Left hindlimb (tissue), 1 donor: Measurements from ENCODE around the gene ARL3.
A peak's percentile ranks its signal among the peaks of the same experiment; 100 is the strongest.

Experiments
- DNase-seq: peaks from one replicate; pipeline ENCODE4 v3.0.0-alpha.2; 2018

The ARL3 gene

GRCh38 chr10:102649797-102650654 lies 64.2 kb downstream of the ARL3 start:
- DNase-seq: no peak

GRCh38 chr10:102648889-102649796 lies 65.1 kb downstream of the ARL3 start:
- no peak for DNase-seq

DNA sequence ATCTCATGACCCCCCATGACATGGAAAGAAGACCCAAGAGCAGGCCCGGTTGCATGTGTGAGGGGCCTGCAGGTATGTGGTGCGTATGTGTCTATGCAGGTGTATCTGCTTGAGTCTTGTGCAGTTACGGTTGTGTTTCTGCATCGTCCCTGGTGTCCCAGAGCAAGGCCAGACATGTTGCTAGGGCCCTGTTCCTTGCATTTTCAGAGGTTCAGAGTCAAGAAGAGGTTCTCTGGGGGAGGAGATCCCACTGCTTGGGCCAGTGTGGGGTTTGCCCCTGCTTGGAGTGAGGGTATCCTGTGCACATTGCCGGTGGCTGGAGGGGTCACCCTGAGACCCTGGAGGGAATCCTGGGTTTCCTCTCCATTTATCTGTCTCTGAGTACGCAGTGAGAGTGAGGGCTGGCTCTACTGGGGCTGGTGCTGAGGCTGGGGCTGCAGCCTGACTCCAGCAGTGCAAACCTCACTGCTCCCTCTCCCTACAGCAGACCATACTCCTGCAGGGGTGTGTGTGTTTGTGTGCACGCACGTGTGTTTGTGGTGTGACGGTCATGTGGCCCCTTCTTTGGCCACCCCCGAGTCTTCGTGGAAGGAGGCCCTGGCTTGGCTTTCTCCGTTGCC lies 65.8 kb downstream of the ARL3 start:
- DNase-seq: no peak

DNA sequence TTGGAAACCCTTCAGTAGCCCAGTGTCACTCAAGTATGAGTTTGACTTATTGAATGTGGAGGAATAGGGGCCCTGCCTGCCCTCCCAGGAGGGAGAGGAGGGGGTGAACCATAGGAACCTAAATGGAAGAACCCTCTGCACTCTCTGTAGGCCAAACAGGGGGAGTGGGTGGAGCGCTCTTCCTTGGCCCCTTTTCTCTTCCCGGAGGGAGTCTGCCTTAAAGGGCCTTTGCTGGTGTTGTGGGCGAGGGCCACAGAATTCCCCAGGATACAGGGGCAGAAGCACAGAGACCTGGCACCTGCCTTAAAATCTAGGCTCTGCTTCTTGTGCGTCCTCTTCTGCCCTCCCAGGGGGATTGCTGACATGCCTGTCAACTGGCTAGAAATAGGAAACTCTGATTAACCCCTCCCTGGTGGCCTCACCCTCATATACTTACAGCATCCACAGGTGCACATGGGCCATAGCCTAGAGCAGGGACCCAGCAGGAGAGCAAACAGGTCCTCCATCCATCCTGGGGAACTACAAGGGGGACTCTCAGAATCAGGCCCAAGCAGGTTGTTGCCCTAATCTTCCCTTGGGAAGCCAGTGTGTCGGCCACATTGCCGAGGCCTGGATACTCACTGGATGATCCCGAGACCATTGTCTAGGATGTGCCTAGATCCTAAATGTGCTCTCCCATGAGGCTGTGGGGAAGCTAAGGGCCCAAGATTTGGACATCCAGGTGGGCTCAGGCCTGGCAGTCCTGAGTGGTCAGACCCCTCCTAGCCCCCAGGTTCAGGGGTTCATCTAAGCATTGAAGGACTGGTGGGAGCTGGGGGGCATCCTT lies 66.5 kb downstream of the ARL3 start:
- DNase-seq: no peak

GRCh38 chr10:102646610-102647442 lies 67.4 kb downstream of the ARL3 start:
- DNase-seq: peak; percentile 80

- DNase-seq: peak; percentile 96
Measured at GRCh38 chr10:102645741-102646609, 68.2 kb downstream of the ARL3 start.

- no peak for DNase-seq
Measured at GRCh38 chr10:102645388-102645740, 68.8 kb downstream of the ARL3 start.

GRCh38 chr10:102644646-102645387 lies 69.4 kb downstream of the ARL3 start:
- peak; percentile 83 for DNase-seq

- DNase-seq: peak; percentile 69
Measured at GRCh38 chr10:102644066-102644645, 70.0 kb downstream of the ARL3 start, which contains the start of gene TRIM8. Gene TRIM8 (plus strand): TSS chr10:102644479. CDS start chr10:102644618, 139 bp downstream.

DNA sequence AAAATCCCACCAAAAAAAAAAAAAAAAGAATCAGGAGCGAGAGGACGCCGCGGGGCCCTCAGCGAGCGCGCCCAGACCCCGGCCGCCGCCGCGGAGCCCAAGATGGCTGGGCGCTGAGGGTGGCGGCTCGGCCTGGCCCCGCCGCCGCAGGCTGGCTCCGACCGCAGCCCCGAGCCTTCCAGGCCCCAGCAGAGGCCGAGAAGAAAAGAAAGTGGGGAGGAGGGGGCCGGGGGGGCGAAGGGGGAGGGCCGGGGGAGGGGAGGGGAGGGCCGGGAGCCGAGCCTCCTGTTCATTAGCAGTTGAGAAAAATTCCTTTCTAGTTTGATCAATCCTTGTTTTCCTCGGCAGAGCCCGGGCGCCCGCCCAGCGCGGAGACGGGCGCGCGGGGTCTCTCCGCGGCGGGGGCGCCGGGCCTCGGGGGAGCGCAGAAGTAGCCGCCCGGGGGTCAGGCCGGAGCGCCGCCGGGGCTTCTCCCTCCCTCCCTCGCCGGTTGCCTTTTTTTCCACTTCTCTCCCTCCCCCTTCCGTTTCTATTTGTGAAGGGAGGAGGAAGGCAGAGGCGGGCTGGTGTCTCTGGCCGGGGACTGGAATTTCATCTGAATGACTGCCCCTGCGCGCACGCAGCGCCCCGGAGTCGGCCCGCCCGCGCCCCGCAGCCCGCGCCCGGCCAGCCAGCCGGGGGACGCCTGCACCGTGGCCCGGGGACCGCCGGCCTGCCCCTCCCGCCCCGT lies 70.7 kb downstream of the ARL3 start:
- DNase-seq: peak; percentile 89

DNA sequence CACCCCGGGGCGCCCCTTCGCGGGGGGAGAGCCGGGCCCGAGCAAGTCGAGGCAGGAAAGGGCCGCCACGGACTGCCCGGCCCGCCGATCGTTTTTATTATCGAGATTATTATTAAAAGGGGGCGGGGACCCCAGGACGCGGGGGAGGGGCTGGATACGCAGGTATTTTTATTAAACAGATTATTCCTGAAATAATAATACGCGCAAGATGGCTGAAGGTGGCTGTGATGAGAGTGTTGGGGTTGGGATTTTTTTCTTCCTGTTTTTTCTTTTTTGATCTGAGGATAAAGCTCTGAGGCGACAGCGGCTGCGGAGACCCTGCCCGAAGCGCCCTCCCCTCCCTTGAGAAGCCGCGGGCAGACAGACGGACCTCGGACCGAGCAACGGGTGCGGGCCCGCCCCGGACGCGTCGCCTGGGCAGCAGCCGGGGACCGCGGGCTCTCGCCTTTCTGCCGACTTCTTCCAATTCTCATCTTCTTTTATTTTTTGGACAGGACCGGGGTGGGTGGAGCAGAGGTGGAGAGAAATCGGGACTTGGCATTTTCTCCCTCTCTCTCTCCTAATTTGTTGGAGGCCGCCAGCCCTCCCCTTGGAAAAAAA lies 71.4 kb downstream of the ARL3 start:
- peak; percentile 82 for DNase-seq

DNA sequence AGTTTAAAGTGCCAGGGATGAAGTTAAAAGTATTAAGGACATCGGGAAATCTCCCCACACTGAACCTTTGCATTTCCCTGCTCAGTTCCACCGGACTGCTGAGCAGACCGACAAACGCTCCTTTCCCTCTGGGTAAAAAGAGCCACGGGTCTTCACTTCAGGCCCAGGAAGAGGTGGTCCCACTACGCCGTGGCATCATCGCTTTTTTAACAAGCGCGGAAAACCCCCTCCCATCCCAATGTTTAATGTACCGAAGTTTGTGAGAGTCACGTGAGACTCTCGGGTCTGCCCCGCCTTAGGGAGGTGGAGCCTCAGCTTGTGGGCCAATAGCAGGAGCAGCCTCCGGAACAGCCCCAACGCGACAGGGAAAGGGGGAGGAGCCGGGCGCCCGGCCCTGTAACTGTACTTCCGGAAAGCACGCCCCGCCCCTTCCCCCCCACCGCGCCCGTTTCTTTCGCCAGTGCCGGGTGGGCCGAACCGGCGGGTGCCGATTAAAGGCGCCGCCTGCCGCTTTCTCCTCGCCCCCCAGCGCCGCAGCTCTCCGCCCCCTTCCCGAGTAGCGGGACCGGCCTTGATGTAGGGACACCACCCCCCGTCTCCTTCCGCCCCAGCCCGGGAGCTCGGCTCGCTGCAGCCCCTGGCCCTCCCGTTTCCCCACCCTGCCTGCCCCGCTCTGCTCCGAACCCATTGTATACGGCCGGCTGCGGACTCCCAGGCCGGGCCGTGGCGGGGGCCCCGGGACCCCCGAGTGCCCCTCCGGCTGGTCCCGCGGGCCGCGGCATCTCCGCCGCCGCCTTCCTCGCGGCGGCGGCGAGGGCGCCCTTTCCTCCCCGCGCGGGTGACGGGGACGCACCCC lies 72.1 kb downstream of the ARL3 start:
- peak; percentile 99 for DNase-seq

DNA sequence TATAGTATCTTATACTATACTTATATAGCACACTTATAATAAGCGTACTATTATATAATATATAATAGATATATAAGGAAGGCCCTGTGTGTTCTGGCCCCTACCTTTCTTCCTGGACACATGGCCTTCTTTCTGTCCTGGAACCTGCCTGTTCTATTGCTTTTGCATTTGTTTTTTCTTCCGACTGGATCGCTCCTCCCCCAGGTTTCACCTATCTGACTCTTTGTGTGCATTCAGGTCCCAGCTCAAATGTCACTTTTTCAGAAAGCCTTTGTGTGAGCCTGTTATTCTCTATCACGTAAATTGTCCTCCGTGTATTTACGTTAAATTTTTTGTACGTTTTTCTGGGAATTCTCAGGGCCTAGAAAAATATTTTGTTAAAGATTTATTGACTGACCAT lies 72.8 kb downstream of the ARL3 start:
- no peak for DNase-seq

DNA sequence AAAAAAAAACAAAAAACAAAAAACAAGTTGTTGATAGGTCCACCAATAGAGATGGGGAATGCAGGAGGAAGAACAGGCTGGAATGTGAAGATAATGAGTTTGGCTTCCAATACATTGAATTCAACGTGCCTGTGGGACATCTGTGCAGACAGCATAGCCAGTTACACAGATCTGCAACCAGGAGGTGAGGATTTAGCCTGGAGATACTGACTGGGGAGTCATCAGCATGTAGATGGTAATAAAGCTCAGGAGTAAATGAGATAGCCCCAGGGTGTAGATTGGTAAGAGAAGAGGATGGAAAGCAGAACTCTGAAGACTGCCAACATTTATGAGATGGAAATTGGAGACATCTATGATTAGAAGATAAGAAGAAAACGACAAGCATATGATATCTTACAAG lies 74.7 kb downstream of the ARL3 start:
- no peak for DNase-seq

- no peak for DNase-seq
Measured at GRCh38 chr10:102635377-102635776, 78.8 kb downstream of the ARL3 start.

DNA sequence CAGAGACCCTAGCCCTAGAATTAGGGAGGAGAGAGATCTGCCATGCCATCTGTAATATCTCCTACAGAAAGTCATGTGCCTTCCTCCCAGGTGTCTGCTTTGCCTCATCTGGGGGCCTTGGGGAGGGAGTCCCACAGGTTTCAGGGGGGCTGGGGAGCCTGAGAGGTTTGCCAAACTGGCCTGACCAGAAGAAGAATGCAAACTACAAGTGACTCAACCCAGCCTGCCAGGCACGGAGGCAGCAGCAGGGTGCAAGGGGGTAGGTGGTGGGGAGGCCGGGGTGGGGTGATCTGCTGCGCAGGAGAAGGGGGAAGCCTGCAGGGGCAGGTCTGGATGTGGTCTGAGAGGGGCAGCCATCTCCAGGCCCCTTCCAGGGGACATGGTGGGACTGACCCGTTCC lies 79.5 kb downstream of the ARL3 start:
- no peak for DNase-seq

GRCh38 chr10:102633848-102634247 lies 80.3 kb downstream of the ARL3 start:
- no peak for DNase-seq
